GM12892 (cell line): Measurements from ENCODE around the gene SOX5.

Experiments used
- DNase-seq: peaks from one replicate; pipeline ENCODE4 v3.0.0; 2011; ENCODE audit not compliant: insufficient read length
- FAIRE-seq: peaks from 2 replicates; lab custom pipeline; 2011; peaks lifted over from hg19 to GRCh38; lab: Jason Lieb, UNC
- POLR2A ChIP-seq: IDR thresholded peaks from 2 replicates; pipeline ENCODE4 v1.6.1; 2011; ENCODE audit warnings: low read depth, low read length, control low read depth
- POLR2AphosphoS5 ChIP-seq: IDR thresholded peaks from 2 replicates; pipeline ENCODE4 v1.6.1; 2011; ENCODE audit warnings: low read depth, low read length, control low read depth
- TAF1 ChIP-seq: IDR thresholded peaks from 2 replicates; pipeline ENCODE4 v1.6.1; 2011; ENCODE audit warnings: low read depth, mild to moderate bottlenecking, control low read depth, low read length, borderline replicate concordance

Gene SOX5

DNA sequence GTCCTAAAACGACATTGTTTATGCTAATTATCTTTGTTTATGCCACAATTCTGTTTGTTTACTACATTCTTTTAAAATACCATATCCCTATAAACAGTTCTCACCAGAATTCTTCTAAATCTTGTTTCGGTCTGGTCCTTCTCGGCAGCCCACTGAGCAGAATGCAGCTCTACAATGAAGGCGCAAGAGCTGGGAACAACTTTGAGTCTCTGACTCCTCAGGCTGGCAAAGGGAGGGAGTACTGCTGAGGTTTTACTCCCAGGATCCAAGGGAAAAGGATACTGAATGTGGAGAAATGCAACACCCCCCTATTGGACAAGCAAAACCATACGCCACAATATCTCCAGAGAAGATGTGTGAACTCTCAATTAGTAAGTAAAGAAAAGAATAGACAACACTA, 5.4 kb downstream of the SOX5 start:
- FAIRE-seq: no peak
- TF ChIP-seq POLR2A: no peak
- no peak for TF ChIP-seq POLR2AphosphoS5
- no peak for DNase-seq

DNA sequence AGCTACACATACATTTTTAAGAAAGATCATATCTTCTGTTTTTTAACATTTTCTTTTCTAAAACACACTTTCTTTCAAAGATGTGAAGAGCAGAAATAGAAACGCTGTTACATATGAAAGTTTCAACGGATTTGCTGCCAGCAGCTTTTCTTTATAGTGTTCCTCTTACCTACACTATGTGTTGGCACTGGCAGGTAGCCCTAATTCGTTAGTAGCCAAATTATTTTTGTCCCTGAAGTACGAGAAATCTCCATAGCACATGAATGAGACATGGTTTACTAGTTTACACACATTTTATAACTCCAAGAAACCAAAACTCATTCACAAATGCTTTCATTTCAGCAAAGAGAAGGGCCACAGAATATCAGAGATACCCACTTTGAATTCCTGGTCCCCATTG, 6.6 kb downstream of the SOX5 start:
- TF ChIP-seq TAF1 (no peak), POLR2AphosphoS5 (no peak), POLR2A (no peak)
- DNase-seq (no peak), FAIRE-seq (no peak)

DNA sequence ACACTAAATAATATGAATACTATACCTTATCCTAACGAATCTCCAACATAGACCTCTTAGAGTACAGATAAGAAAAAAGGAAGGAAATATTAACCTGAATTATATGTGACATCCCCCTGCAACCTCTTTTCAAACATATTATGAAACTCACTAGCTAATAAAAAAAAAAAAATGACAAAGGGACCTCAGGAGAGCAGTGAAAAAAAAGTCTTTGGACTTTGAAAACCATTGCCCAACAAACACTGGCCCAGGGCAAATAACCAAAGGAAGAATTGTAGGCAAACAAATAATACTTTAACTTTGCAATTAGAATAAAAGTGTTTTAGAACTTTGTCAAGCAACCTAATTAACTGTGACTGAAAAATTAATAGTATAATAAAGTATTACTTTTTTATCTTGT, 7.7 kb downstream of the SOX5 start:
- no peak for DNase-seq
- TF ChIP-seq POLR2A (no peak), POLR2AphosphoS5 (no peak), TAF1 (no peak)
- no peak for FAIRE-seq

DNA sequence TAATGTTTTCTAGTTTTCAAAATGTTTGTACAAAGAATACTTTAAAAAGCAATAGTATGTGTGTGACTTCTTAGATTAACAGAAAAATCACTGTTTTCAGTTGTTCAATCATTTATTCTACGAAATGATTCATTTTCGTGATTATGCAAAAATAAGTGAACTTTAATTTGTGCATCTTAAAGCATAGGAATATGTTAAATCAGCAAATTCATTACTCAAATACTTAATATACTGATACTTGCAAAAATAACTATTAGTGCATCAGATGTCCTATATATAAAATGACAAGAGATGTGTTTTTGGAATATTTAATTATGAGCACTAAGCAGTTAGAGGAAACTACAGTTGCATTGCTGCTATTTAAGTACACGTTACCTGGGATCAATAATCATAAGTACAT, 11.0 kb downstream of the SOX5 start:
- DNase-seq (no peak), FAIRE-seq (no peak)
- TF ChIP-seq POLR2AphosphoS5 (no peak), TAF1 (no peak), POLR2A (no peak)

DNA sequence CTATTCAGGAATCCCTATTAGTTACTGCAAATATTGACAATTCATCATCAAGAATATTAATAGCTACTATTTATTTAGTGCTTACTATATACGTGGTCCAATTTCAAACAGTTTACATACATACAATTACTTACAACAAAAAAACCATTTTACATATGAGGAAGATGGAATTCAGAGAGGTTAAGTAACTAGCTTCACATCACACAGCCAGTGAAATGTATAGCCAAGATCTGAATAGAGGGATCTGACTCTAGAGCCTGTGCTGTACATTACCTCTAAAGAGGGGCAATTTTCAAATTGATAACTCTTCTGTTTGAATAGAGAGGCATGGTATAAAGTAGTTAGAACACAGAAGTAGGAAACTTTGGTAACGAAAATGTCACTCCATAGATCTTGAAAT, 18.3 kb downstream of the SOX5 start:
- DNase-seq (no peak), FAIRE-seq (no peak)
- TF ChIP-seq POLR2A: no peak

DNA sequence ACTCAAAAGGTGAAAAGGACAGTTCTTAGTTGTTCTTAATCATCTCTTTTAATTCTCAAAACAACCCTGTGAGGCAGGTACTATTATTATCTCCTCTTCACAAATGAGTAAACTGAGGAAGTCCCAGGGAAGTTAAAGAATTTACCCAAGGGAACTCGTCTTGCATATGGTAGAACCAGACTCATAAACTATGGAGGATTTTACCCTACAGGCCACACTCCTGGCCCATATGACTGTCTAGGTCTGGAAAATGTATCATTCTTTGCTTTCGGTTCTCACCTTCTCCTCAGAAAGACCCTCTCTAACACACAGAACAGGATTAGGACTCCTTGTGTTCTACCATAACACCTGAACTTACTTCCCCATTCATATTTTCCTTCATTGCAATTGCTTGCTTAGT, 18.9 kb downstream of the SOX5 start:
- DNase-seq: no peak
- no peak for TF ChIP-seq POLR2A
- FAIRE-seq: no peak

DNA sequence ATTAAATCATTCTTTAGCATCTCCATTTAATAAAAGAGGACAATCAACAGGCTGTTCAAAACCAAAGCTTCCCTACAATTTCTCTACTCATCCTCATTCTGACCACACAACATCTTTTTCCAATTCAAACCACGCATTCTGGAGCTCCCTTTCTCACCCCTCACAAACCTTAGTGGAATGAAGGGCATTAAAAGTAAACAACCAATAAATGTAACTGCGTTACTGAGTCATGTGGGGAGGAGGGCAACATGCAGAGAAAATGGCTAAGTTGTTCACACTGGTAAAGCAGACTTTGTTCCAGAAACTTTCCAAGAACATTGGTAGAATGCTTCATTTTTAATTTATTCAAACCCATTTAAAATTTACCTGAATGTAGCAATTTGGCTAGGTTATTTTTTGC, 19.6 kb downstream of the SOX5 start:
- no peak for TF ChIP-seq POLR2A
- FAIRE-seq (no peak), DNase-seq (no peak)

DNA sequence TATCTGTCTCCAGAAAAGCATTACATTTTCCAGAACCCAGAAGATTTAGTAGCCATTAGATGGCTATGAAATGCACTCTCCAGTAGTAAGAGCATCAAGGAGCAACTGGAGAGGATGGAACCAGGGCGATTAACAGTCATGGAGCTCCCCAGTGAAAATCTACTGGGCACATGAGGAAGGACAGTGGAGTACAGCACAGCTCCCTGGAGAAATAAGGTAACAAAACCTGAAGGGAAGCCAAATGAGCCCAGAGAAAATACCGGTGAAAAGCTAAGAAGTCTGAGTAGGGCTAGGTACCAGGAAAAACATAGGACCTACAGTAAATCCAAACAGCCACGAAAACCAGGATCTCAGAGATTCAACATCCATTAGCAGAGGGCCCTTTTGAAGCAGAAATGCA, 21.6 kb downstream of the SOX5 start:
- DNase-seq (no peak), FAIRE-seq (no peak)
- TF ChIP-seq POLR2AphosphoS5: no peak
- no peak for TF ChIP-seq POLR2A
- no peak for TF ChIP-seq TAF1

DNA sequence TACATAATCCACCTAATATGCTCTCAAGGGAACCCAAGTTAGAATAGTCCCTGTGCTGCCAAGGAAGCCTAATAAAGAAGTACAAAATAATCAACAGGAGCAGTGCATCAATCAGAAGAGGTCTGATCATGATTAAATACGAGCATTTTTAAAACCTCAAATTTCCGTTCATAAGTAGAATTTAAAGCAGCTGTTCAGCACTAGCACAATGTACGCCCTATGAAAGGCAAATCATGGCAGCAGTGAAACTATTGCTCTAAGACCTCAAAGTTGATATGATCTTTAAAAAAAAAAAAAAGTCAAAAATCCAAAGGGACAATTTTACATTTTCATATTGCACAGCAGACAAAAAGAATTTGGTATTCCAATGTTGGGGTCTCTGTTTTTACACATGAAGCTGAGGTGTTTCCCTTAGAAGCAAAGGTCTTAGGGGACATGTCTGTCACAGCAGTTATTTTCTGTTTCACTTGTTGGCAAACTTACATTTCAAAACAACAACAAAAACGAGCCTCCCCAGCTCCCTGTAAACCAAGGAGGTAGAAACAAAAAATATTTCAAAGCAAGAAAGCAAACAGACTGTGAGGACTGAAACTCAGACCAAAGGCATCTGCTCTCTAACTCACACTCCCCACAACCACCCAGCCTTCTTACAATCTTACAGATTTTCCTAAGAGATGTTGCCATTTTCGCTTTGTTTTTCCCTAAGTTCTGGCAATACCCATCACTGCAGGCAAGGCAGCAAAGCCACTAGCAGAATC, 28.2 kb downstream of the SOX5 start:
- DNase-seq: no peak
- TF ChIP-seq TAF1 (no peak), POLR2A (no peak), POLR2AphosphoS5 (no peak)
- no peak for FAIRE-seq

DNA sequence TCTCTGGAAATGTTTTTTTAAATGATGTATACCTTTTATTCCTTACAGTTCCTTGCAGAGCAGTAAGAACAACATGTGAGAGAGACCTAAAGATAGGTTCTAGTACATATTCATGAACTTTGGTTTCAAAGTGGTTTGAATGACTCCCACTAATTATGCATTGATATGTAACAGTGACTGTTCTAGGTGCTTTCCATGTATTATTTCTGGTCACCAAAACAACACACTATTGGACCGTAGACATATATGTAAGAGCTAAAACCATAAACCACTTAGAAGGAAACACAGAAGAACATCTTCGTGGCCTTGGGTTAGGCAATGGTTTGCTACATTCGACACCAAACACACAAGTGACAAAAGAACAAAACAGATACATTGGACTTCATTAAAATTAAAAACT, 37.9 kb downstream of the SOX5 start:
- FAIRE-seq (no peak), DNase-seq (no peak)
- TF ChIP-seq POLR2AphosphoS5: no peak

DNA sequence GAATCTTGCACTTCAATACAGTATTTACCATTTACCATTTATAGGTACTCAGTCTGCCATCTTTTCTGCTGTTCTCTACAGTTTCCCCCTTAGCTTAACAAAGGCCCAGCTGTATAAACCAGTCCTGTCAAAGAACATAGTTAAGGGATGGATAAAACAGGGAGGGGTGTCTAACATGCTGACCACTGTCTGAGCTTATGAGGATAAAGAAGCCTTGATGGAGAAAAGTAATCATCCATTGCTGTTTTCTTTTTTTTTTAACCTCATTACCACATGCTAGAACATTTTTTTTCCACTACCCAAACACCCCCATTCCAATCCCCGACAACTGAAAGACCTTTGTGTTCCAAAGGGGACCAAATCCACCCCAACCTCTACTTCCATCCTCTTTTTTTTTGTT, 39.9 kb downstream of the SOX5 start:
- no peak for DNase-seq
- FAIRE-seq: no peak
- TF ChIP-seq TAF1 (no peak), POLR2A (no peak), POLR2AphosphoS5 (no peak)

DNA sequence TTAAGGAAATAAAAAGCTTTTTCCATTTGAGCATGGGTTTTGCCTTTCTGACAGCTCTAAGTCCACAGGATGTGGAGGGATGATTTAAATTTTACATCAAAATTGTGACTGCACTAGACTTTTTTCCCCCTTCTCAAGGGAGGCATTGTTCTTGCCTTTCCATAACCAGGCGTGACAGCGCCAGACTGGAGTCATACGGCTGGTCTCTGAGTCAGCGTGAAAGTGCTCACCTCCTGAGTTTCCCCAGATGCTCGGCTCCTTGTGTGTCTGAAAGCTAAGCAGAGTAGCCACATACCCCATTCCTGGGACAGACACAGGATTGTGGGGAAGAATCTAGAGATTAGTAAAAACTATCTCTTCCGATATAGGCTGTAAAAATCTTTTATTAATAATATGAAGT, 43.1 kb downstream of the SOX5 start:
- DNase-seq (no peak), FAIRE-seq (no peak)
- TF ChIP-seq POLR2A: no peak
- no peak for TF ChIP-seq TAF1
- no peak for TF ChIP-seq POLR2AphosphoS5

DNA sequence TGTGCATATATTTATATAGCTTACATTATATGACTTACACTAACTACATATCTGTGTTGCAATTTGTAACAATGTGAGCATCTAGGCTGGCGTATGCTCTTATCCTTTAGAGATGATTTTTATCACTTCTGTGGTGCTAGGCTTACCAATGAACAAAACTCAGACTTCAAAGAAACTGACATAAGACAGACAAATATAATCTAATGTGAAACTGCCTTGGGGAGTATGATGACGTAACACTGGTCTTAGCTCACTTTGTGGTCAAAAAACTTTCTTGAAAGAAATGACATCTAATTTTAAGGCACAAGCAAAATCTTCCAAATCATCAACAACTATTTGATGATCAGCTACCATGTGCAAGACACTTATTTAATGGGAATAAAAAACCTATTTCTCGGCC, 50.0 kb downstream of the SOX5 start:
- FAIRE-seq: no peak
- DNase-seq: no peak
- TF ChIP-seq TAF1 (no peak), POLR2A (no peak), POLR2AphosphoS5 (no peak)

DNA sequence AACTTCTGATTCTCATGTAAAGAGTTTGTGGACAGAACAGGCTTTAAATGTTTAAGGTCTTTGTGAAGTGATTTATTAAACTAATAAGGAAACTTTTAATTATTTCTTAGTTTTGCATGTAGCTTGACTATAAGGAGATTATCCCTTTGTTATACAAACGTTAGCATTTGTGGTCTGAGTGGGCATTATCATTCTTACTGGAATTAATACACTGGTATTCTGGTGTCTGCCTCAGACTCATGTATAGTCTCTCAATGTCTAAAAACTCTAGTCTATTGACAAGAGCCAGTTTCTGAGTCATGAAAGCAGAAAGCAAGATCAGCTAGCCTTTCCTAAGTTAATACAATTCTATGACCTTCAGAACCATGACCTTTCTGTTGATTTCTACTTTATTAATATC, 51.3 kb downstream of the SOX5 start:
- FAIRE-seq: no peak
- TF ChIP-seq POLR2A (no peak), POLR2AphosphoS5 (no peak), TAF1 (no peak)

More for the DNA sequence above, 51.3 kb downstream of the SOX5 start:
- DNase-seq: no peak
